Putamen (tissue), 1 donor: Measurements from ENCODE around the gene TREML2.

ENCODE experiments used
- DNase-seq: peaks from one replicate; pipeline ENCODE4 v3.0.0-alpha.2; 2016; ENCODE audit warnings: low spot score

TREML2 gene

GRCh38 chr6:41176189-41176588 lies 24.8 kb downstream of the TREML2 start:
- no peak for DNase-seq

- DNase-seq = no peak
Measured at GRCh38 chr6:41175084-41175483, 25.9 kb downstream of the TREML2 start.

GRCh38 chr6:41174610-41175009 lies 26.3 kb downstream of the TREML2 start:
- no peak for DNase-seq

GRCh38 chr6:41171908-41172307 lies 29.0 kb downstream of the TREML2 start:
- no peak for DNase-seq

- DNase-seq = no peak
Measured at GRCh38 chr6:41170547-41171160, 30.3 kb downstream of the TREML2 start.

GRCh38 chr6:41167173-41167963 lies 33.6 kb downstream of the TREML2 start:
- DNase-seq = no peak

- no peak for DNase-seq
Measured at GRCh38 chr6:41164551-41165120, 36.3 kb downstream of the TREML2 start.

GRCh38 chr6:41163419-41163717 lies 37.6 kb downstream of the TREML2 start:
- DNase-seq = no peak

- DNase-seq = no peak
Measured at GRCh38 chr6:41162687-41163418, 38.1 kb downstream of the TREML2 start, which contains the start of gene TREM2. TREM2 (minus strand) TSS chr6:41163116; CDS start chr6:41163082, 34 bp downstream.

- peak; percentile 44 for DNase-seq
Measured at GRCh38 chr6:41161851-41162552, 38.9 kb downstream of the TREML2 start.

GRCh38 chr6:41161380-41161779 lies 39.6 kb downstream of the TREML2 start:
- no peak for DNase-seq

- no peak for DNase-seq
Measured at GRCh38 chr6:41160933-41161332, 40.0 kb downstream of the TREML2 start.

- DNase-seq = no peak
Measured at GRCh38 chr6:41159415-41160082, 41.4 kb downstream of the TREML2 start.

- peak; percentile 25 for DNase-seq
Measured at GRCh38 chr6:41157323-41157722, 43.6 kb downstream of the TREML2 start.

- no peak for DNase-seq
Measured at GRCh38 chr6:41156771-41157170, 44.2 kb downstream of the TREML2 start.

GRCh38 chr6:41156001-41156400 lies 44.9 kb downstream of the TREML2 start:
- no peak for DNase-seq

- DNase-seq = no peak
Measured at GRCh38 chr6:41155132-41155805, 45.7 kb downstream of the TREML2 start.

GRCh38 chr6:41153992-41154625 lies 46.8 kb downstream of the TREML2 start, which contains the start of gene TREML1:
TREML1 (minus strand) TSS chr6:41154347; CDS start chr6:41154288, 59 bp downstream.
- no peak for DNase-seq

- no peak for DNase-seq
Measured at GRCh38 chr6:41153451-41153850, 47.5 kb downstream of the TREML2 start.

GRCh38 chr6:41150671-41151070 lies 50.3 kb downstream of the TREML2 start:
- DNase-seq = no peak
